PC-9 (cell line): ENCODE measurements around the gene LIX1. TPM values are rescaled to one million over a fixed set of nuclear protein-coding genes. Genes with fewer than 3 reads are reported as not detected.

Experiments used
- BruUV-seq: library from RNA; stranded (reverse); fragments of 400-500 nt; replicated peaks from 2 replicates; lab custom pipeline; 2021; lab: Mats Ljungman, UMichigan
- CTCF ChIA-PET: fragments of 300-600 bp; sonication (Branson Sonifier 250); formaldehyde crosslinking; loops from one replicate; lab custom pipeline; 2022; ENCODE audit warnings: antibody characterized with exemption; lab: Charles Lee
- POLR2A ChIA-PET: fragments of 300-600 bp; sonication (Branson Sonifier 250); formaldehyde crosslinking; loops from one replicate; lab custom pipeline; 2022; ENCODE audit warnings: antibody characterized with exemption; ENCODE audit not compliant: unreplicated experiment; lab: Charles Lee
- DNase-seq, 2 experiments: peaks; one replicate each; pipeline versions ENCODE4 v3.0.0 to v3.0.0-alpha.2; 2015 to 2022; ENCODE audit warnings: mixed read lengths in 1 of 2
- H2AFZ ChIP-seq: fragments of 200-600 bp; sonication (generic); 2 replicates; pipeline ENCODE4 v1.8.1; 2017; ENCODE audit warnings: antibody characterized with exemption
- H3F3A ChIP-seq: fragments of 200-600 bp; sonication (generic); 2 replicates; pipeline ENCODE4 v1.8.1; 2017; ENCODE audit warnings: antibody characterized with exemption, mild to moderate bottlenecking, low read depth; ENCODE audit not compliant: insufficient read depth
- H3K27ac ChIP-seq: fragments of 200-600 bp; sonication (generic); 2 replicates; pipeline ENCODE4 v1.6.1; 2016; ENCODE audit warnings: mixed run types
- H3K27me3 ChIP-seq: fragments of 200-600 bp; sonication (generic); 2 replicates; pipeline ENCODE4 v1.6.1; 2016; ENCODE audit warnings: low read depth, mixed run types; ENCODE audit not compliant: insufficient read depth
- H3K36me3 ChIP-seq: fragments of 200-600 bp; sonication (generic); 2 replicates; pipeline ENCODE4 v1.6.1; 2016; ENCODE audit warnings: low read depth, mixed run types
- H3K4me1 ChIP-seq: fragments of 200-600 bp; sonication (generic); replicated peaks from 2 replicates; pipeline ENCODE4 v1.6.1; 2016; ENCODE audit warnings: mixed run types; ENCODE audit not compliant: insufficient read depth
- H3K4me2 ChIP-seq: fragments of 200-600 bp; sonication (generic); 2 replicates; pipeline ENCODE4 v1.6.1; 2017; ENCODE audit warnings: mixed run types
- H3K4me3 ChIP-seq: fragments of 200-600 bp; sonication (generic); 2 replicates; pipeline ENCODE4 v1.6.1; 2016; ENCODE audit warnings: mixed run types
- H3K79me2 ChIP-seq: fragments of 200-600 bp; sonication (generic); 2 replicates; pipeline ENCODE4 v1.6.1; 2017; ENCODE audit warnings: low read depth, mixed run types
- H3K9me2 ChIP-seq: fragments of 200-600 bp; sonication (generic); 2 replicates; pipeline ENCODE4 v1.8.1; 2017; ENCODE audit warnings: mild to moderate bottlenecking; ENCODE audit not compliant: insufficient read depth
- H3K9me3 ChIP-seq: fragments of 200-600 bp; sonication (generic); 2 replicates; pipeline ENCODE4 v1.8.1; 2016; ENCODE audit warnings: low read depth; ENCODE audit not compliant: insufficient read depth
- H4K20me1 ChIP-seq: fragments of 200-600 bp; sonication (generic); 2 replicates; pipeline ENCODE4 v1.8.1; 2017; ENCODE audit not compliant: insufficient read depth
- CTCF ChIP-seq: fragments of 200-600 bp; sonication (generic); conservative IDR thresholded peaks from 2 replicates; pipeline ENCODE4 v1.6.1; 2017; ENCODE audit warnings: mixed run types, antibody characterized with exemption, mild to moderate bottlenecking, moderate library complexity
- EZH2 ChIP-seq: fragments of 200-600 bp; sonication (generic); IDR thresholded peaks from 2 replicates; pipeline ENCODE4 v1.8.0; 2017; ENCODE audit warnings: antibody characterized with exemption, low read depth
- intact Hi-C: fragments of 100-400 bp; cut with micrococcal nuclease; formaldehyde crosslinking; loops from one replicate; pipeline ENCODE4 v1.10.0; 2022; ENCODE audit not compliant: unreplicated experiment
- total RNA-seq: library from RNA; stranded (reverse); gene quantifications from 2 replicates; pipeline ENCODE4 v1.2.3, GENCODE V29; 2021

LIX1 gene
- total RNA-seq, 1 experiment from 2014 or later, result not detected

DNA sequence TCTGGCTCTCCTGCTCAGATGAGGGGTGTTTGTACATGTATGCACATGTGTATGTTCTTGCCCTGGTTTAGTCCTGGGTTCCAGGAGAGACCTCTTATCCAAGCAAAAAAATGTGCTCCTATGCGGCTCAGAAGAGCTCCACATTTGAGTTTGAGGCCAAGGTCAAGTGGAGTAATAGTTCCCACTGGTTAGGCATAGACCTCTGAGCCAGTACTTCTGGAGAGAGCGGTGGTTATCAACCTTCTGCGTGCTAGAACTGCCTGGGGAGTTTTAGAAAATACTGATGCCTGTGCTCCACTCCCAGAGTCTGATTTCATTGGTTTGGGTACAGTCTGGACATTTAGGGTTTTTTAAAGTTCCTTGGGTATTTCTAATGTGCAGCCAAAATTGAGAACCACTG lies 51.5 kb downstream of the LIX1 start:
- ChIA-PET POLR2A (no interaction called here), CTCF (no interaction called here)
- BruUV-seq, result no TSS peak

DNA sequence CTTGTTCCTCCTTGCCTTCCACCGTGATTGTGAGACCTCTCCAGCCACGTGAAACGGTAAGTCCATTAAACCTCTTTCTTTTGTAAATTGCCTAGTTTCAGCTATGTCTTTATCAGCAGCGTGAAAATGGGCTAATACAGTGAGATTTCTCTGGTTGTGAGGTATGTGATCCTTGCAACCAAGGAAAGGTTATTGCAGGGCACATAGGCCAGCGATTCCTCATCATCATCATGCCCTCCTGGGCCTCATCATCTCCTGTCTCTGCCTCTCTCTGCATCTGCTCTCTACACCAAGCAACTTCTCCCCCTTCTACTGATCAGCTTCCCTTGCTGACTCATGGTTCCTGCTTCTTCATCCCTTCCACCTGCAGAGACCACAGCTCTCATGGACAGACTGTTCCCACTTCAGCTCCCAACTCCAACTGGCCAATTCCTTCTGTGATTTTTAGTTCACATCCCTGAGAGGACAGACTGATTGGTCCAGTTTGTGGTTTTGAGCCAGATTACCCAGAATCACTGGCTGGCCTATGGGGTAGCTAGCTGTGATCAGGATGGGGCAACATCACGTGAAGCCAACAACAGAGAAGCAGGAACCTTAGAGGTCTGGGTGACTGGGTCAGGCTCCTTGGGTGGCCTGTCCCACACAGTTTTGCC lies 53.1 kb downstream of the LIX1 start:
- Histone ChIP-seq H3K9me3 (peaks cover 5% of the 10 kb centered on the region; the same call in 1 of the 2 replicates), H3F3A (no peaks in the 10 kb centered on the region), H2AFZ (no peak overlapping the region), H3K4me3 (no peak overlapping the region), H3K27me3 (no peaks in the 10 kb centered on the region), H3K79me2 (no peaks in the 10 kb centered on the region), H3K36me3 (no peaks in the 10 kb centered on the region), H4K20me1 (no peaks in the 10 kb centered on the region), H3K4me2 (no peak overlapping the region), H3K9me2 (no peaks in the 10 kb centered on the region; the same call in 1 of the 2 replicates), H3K4me1 (no peaks in the 10 kb centered on the region), H3K27ac (no peak overlapping the region)
- no peak for DNase-seq
- intact Hi-C loops, result no loop called here
- ChIA-PET POLR2A (no interaction called here), CTCF (no interaction called here)
- no peak for TF ChIP-seq EZH2
- no peak for TF ChIP-seq CTCF
- BruUV-seq, result no TSS peak

More for the DNA sequence above, 51.5 kb downstream of the LIX1 start:
- H3K27me3 ChIP-seq, result no peaks in the 10 kb centered on the region
- no peak overlapping the region for H3K27ac ChIP-seq
- H2AFZ ChIP-seq, result no peak overlapping the region
- TF ChIP-seq CTCF, result no peak
- no peak for TF ChIP-seq EZH2
- H4K20me1 ChIP-seq, result no peaks in the 10 kb centered on the region
- no peaks in the 10 kb centered on the region for H3F3A ChIP-seq
- H3K4me2 ChIP-seq, result no peak overlapping the region
- no peak overlapping the region for H3K4me3 ChIP-seq
- H3K4me1 ChIP-seq, result no peaks in the 10 kb centered on the region
- no peaks in the 10 kb centered on the region for H3K79me2 ChIP-seq
- DNase-seq, result no peak
- intact Hi-C loops, result no loop called here
- no peaks in the 10 kb centered on the region; the same call in 1 of the 2 replicates for H3K9me2 ChIP-seq
- no peaks in the 10 kb centered on the region for H3K9me3 ChIP-seq
- H3K36me3 ChIP-seq, result no peaks in the 10 kb centered on the region

- Histone ChIP-seq H4K20me1 (no peaks in the 10 kb centered on the region), H2AFZ (no peak overlapping the region), H3F3A (no peaks in the 10 kb centered on the region), H3K27ac (no peak overlapping the region), H3K4me3 (no peak overlapping the region), H3K4me1 (no peaks in the 10 kb centered on the region), H3K9me2 (no peaks in the 10 kb centered on the region; the same call in 1 of the 2 replicates), H3K79me2 (no peaks in the 10 kb centered on the region), H3K9me3 (peaks cover 5% of the 10 kb centered on the region; the same call in 1 of the 2 replicates), H3K27me3 (no peaks in the 10 kb centered on the region), H3K36me3 (no peaks in the 10 kb centered on the region), H3K4me2 (no peak overlapping the region)
- DNase-seq, result no peak
- ChIA-PET POLR2A (no interaction called here), CTCF (no interaction called here)
- TF ChIP-seq EZH2 (no peak), CTCF (no peak)
- no TSS peak for BruUV-seq
- intact Hi-C loops, result no loop called here
These were observed 53.6 kb downstream of the LIX1 start for GRCh38 chr5:97088774-97089148.
